Keratinocyte (primary cell): ENCODE data around the gene KHDC4. TPM values are rescaled to one million over a fixed set of nuclear protein-coding genes. Genes with fewer than 3 reads are reported as not detected.

Experiments used
- DNase-seq: peaks from one replicate; pipeline ENCODE4 v3.0.0-alpha.2; 2011; ENCODE audit warnings: low read depth, missing footprints, low spot score
- FAIRE-seq: peaks from 2 replicates; lab custom pipeline; 2011; peaks lifted over from hg19 to GRCh38; lab: Jason Lieb, UNC
- H2AFZ ChIP-seq: 2 replicates; pipeline ENCODE4 v1.6.0; 2012; ENCODE audit warnings: low read length, control low read depth, inconsistent platforms; ENCODE audit not compliant: control insufficient read depth
- H3K27ac ChIP-seq: 2 replicates; pipeline ENCODE4 v1.5.1; 2011; ENCODE audit warnings: low read length; ENCODE audit not compliant: control insufficient read depth, insufficient read depth
- H3K27me3 ChIP-seq: 3 replicates; pipeline ENCODE4 v1.6.0; 2011; ENCODE audit warnings: low read length; ENCODE audit not compliant: control insufficient read depth, insufficient read depth; ENCODE audit errors: extremely low read depth
- H3K36me3 ChIP-seq, 2 experiments: 2 replicates in 1 of 2; 3 replicates in 1 of 2; pipeline ENCODE4 v1.5.1; 2011; ENCODE audit warnings: low read length in 2 of 2, mild to moderate bottlenecking in 1 of 2; ENCODE audit not compliant: control insufficient read depth in 2 of 2, insufficient read depth in 2 of 2; ENCODE audit errors: extremely low read depth in 1 of 2
- H3K4me1 ChIP-seq: 3 replicates; pipeline ENCODE4 v1.5.1; 2011; ENCODE audit warnings: low read length; ENCODE audit not compliant: control insufficient read depth, insufficient read depth; ENCODE audit errors: extremely low read depth
- H3K4me2 ChIP-seq: 3 replicates; pipeline ENCODE4 v1.6.0; 2011; ENCODE audit warnings: low read depth, low read length; ENCODE audit not compliant: control insufficient read depth, insufficient read depth; ENCODE audit errors: extremely low read depth
- H3K4me3 ChIP-seq, 3 experiments: fragments of 200-600 bp in 1 of 3; sonication (generic) in 1 of 3; 2 replicates in 2 of 3; 3 replicates in 1 of 3; pipeline ENCODE4 v1.5.1; 2011 to 2016; ENCODE audit warnings: low read length in 3 of 3, mild to moderate bottlenecking in 3 of 3, control low read depth in 2 of 3, inconsistent platforms in 1 of 3, low read depth in 1 of 3, mixed read lengths in 1 of 3, mixed run types in 1 of 3, moderate library complexity in 1 of 3; ENCODE audit not compliant: control insufficient read depth in 2 of 3, insufficient read depth in 2 of 3; ENCODE audit errors: extremely low read depth in 1 of 3
- H3K79me2 ChIP-seq: 2 replicates; pipeline ENCODE4 v1.6.0; 2012; ENCODE audit warnings: low read length; ENCODE audit not compliant: control insufficient read depth, insufficient read depth
- H3K9ac ChIP-seq: 3 replicates; pipeline ENCODE4 v1.6.0; 2011; ENCODE audit warnings: low read length; ENCODE audit not compliant: control insufficient read depth, insufficient read depth; ENCODE audit errors: extremely low read depth
- H3K9me1 ChIP-seq: 3 replicates; pipeline ENCODE4 v1.6.0; 2011; ENCODE audit warnings: low read length; ENCODE audit not compliant: control insufficient read depth, insufficient read depth; ENCODE audit errors: extremely low read depth
- H3K9me3 ChIP-seq: 2 replicates; pipeline ENCODE4 v1.5.1; 2012; ENCODE audit warnings: low read depth, low read length; ENCODE audit not compliant: control insufficient read depth
- H4K20me1 ChIP-seq: 3 replicates; pipeline ENCODE4 v1.6.0; 2011; ENCODE audit warnings: low read length; ENCODE audit not compliant: control insufficient read depth, insufficient read depth; ENCODE audit errors: extremely low read depth
- CTCF ChIP-seq, 3 experiments: IDR thresholded peaks in 1 of 3; conservative IDR thresholded peaks in 1 of 3; optimal IDR thresholded peaks in 1 of 3; 2 replicates in 2 of 3; 3 replicates in 1 of 3; pipeline versions ENCODE3 to v1.5.1; 2011; ENCODE audit warnings: low read length in 3 of 3, mild to moderate bottlenecking in 3 of 3, moderate library complexity in 2 of 3, control low read depth in 1 of 3, inconsistent platforms in 1 of 3; ENCODE audit not compliant: insufficient read depth in 2 of 3; ENCODE audit errors: extremely low read depth in 1 of 3
- EZH2 ChIP-seq: IDR thresholded peaks from one replicate; pipeline ENCODE4 v1.6.1; 2012; ENCODE audit warnings: inconsistent platforms, mild to moderate bottlenecking, low read length, moderate library complexity
- dilution Hi-C: fragments of 300-500 bp; cut with MboI; formaldehyde crosslinking; loops from one replicate; pipeline ENCODE4 v1.7.0; 2020; ENCODE audit warnings: low sequenced_read_pairs; ENCODE audit not compliant: extremely low pct_ligation_motif_present
- polyA plus RNA-seq, 5 experiments: library from polyadenylated mRNA; depleted of rRNA in 3 of 5; stranded (reverse) in 3 of 5; stranded (forward) in 1 of 5; unstranded in 1 of 5; fragments of >200 nt; gene quantifications; 1 replicate in 1 of 5; 2 replicates in 3 of 5; 3 replicates in 1 of 5; pipeline versions ENCODE4 v1.2.1 to v1.2.3, GENCODE V29; 2011 to 2012; ENCODE audit warnings: missing spikeins in 2 of 5, low read depth in 1 of 5, low replicate concordance in 1 of 5

The KHDC4 gene
- polyA plus RNA-seq, 1 donor (not counting 4 experiments of a cell fraction or from before 2014, with no cell fraction given): 51.3 TPM

GRCh38 chr1:155929057-155929456 lies 5.2 kb downstream of the KHDC4 start:
- dilution Hi-C loops: no loop called here
- no peak for FAIRE-seq
- H3K36me3 ChIP-seq: peaks cover 25 to 55% of the 10 kb centered on the region in 2 experiments
- H3K79me2 ChIP-seq: peaks cover 74% of the 10 kb centered on the region
- H3K4me3 ChIP-seq: no peak overlapping the region
- H2AFZ ChIP-seq: no peak overlapping the region
- TF ChIP-seq EZH2 (no peak), CTCF (optimal IDR thresholded peaks at IDR 0.05 in 1 of 3, IDR thresholded peaks at IDR 0.05 in 1 of 3, conservative IDR thresholded peaks at IDR 0.05 in 1 of 3; ENCODE audit: extremely low read depth in 1 of 3, insufficient read depth in 2 of 3, low read length in 3 of 3) (no peak)
- peaks cover 10% of the 10 kb centered on the region for H4K20me1 ChIP-seq
- no peak for DNase-seq
- H3K27ac ChIP-seq: no peak overlapping the region
- H3K9me3 ChIP-seq: no peaks in the 10 kb centered on the region
- H3K9me1 ChIP-seq: peaks cover 3% of the 10 kb centered on the region
- no peak overlapping the region for H3K4me2 ChIP-seq
- no peaks in the 10 kb centered on the region for H3K27me3 ChIP-seq
- H3K4me1 ChIP-seq: peaks cover 32% of the 10 kb centered on the region
- H3K9ac ChIP-seq: no peak overlapping the region

- no peaks in the 10 kb centered on the region for H3K27me3 ChIP-seq
- H3K4me3 ChIP-seq: no peak overlapping the region
- dilution Hi-C loops: no loop called here
- peaks cover 38 to 58% of the 10 kb centered on the region in 2 experiments for H3K36me3 ChIP-seq
- no peak overlapping the region for H3K9ac ChIP-seq
- H3K27ac ChIP-seq: no peak overlapping the region
- peaks cover 8% of the 10 kb centered on the region for H4K20me1 ChIP-seq
- no peaks in the 10 kb centered on the region for H3K9me3 ChIP-seq
- H3K4me2 ChIP-seq: no peak overlapping the region
- peaks cover 6% of the 10 kb centered on the region for H3K4me1 ChIP-seq
- TF ChIP-seq EZH2: no peak
- no peak for TF ChIP-seq CTCF (optimal IDR thresholded peaks at IDR 0.05 in 1 of 3, IDR thresholded peaks at IDR 0.05 in 1 of 3, conservative IDR thresholded peaks at IDR 0.05 in 1 of 3; ENCODE audit: extremely low read depth in 1 of 3, insufficient read depth in 2 of 3, low read length in 3 of 3)
- H3K79me2 ChIP-seq: peaks cover 51% of the 10 kb centered on the region
- DNase-seq (no peak), FAIRE-seq (no peak)
- no peak overlapping the region for H2AFZ ChIP-seq
- H3K9me1 ChIP-seq: peaks cover 2% of the 10 kb centered on the region
Measured at GRCh38 chr1:155925506-155925905, 8.7 kb downstream of the KHDC4 start.
